Spleen (tissue), 11 donors: Measurements from ENCODE around the gene SLC2A4. TPM values are rescaled to one million over a fixed set of nuclear protein-coding genes. Genes with fewer than 3 reads are reported as not detected.

Source experiments
- DNase-seq: peaks from one replicate; pipeline ENCODE4 v3.0.0-alpha.2; 2020
- H3K27ac ChIP-seq, 8 donors: fragments of 200-600 bp; sonication (generic) in 7 of 8; 1 replicate in 4 of 8; 2 replicates in 4 of 8; pipeline versions ENCODE4 v1.5.0 to v1.8.0; 2016 to 2021; ENCODE audit warnings: inconsistent platforms in 4 of 8, mild to moderate bottlenecking in 4 of 8, moderate library complexity in 1 of 8
- H3K27me3 ChIP-seq, 7 donors: fragments of 200-600 bp; sonication (generic) in 6 of 7; replicated peaks in 1 of 7; 1 replicate in 4 of 7; 2 replicates in 3 of 7; pipeline versions ENCODE4 v1.5.0 to v1.8.0; 2016 to 2021; ENCODE audit warnings: inconsistent platforms in 3 of 7, mild to moderate bottlenecking in 1 of 7
- H3K36me3 ChIP-seq, 6 donors: fragments of 200-600 bp; sonication (generic) in 5 of 6; 1 replicate in 4 of 6; 2 replicates in 2 of 6; pipeline versions ENCODE4 v1.5.0 to v1.8.0; 2016 to 2021; ENCODE audit warnings: inconsistent platforms in 2 of 6
- H3K4me1 ChIP-seq, 6 donors: fragments of 200-600 bp; sonication (generic) in 5 of 6; 1 replicate in 3 of 6; 2 replicates in 3 of 6; pipeline versions ENCODE4 v1.5.0 to v1.8.0; 2016 to 2021; ENCODE audit warnings: inconsistent platforms in 3 of 6
- H3K4me3 ChIP-seq, 8 donors: fragments of 200-600 bp; sonication (generic) in 7 of 8; 1 replicate in 4 of 8; 2 replicates in 4 of 8; pipeline versions ENCODE4 v1.5.0 to v1.8.0; 2016 to 2021; ENCODE audit warnings: inconsistent platforms in 4 of 8, mild to moderate bottlenecking in 4 of 8, moderate library complexity in 2 of 8
- H3K9me3 ChIP-seq, 8 donors: fragments of 200-600 bp; sonication (generic) in 7 of 8; 1 replicate in 4 of 8; 2 replicates in 4 of 8; pipeline versions ENCODE4 v1.5.0 to v1.8.0; 2016 to 2021; ENCODE audit warnings: inconsistent platforms in 4 of 8
- POLR2A ChIP-seq, 3 donors: fragments of 450-650 bp; IDR thresholded peaks; one replicate each; pipeline ENCODE4 v1.5.1; 2017; ENCODE audit warnings: antibody characterized with exemption in 3 of 3, mild to moderate bottlenecking in 1 of 3
- POLR2AphosphoS5 ChIP-seq, 3 donors: sonication (generic); formaldehyde crosslinking; IDR thresholded peaks; one replicate each; pipeline ENCODE4 v1.5.1; 2017; ENCODE audit warnings: antibody characterized with exemption in 3 of 3
- WGBS, 5 donors: extraction: QIAGEN DNeasy Blood & Tissue Kit in 3 of 5; methylation state at CpG; one replicate each; pipeline versions ENCODE4 v1.1.5 to v1.1.7; 2013 to 2018; 5-methylcytosine and 5-hydroxymethylcytosine counted together
- intact Hi-C: fragments of 100-400 bp; cut with DNase I; formaldehyde crosslinking; loops from one replicate; pipeline ENCODE4 v1.15.0; 2023; ENCODE audit warnings: low total_unique reads
- polyA plus RNA-seq, 3 donors: library from polyadenylated mRNA; stranded (reverse); fragments of 200-250 nt; gene quantifications; one replicate each; pipeline ENCODE4 v1.2.1, GENCODE V29; 2013
- total RNA-seq, 7 donors: library from RNA; depleted of rRNA in 3 of 7; stranded (reverse); fragments of >200 nt in 3 of 7; fragmentation: NEBNext Ultra II Directional in 4 of 7; extraction: Animal tissue kit (Norgen Biotek cat#: 25700) in 4 of 7; gene quantifications; one replicate each; pipeline versions ENCODE4 v1.1.0 to v1.2.1, GENCODE V29; 2016 to 2021
- TF ChIP-seq, protein P1 (sequence below), 11 experiments: fragments of 200-600 bp in 7 of 11; fragments of 450-650 bp in 4 of 11; sonication (generic) in 4 of 11; IDR thresholded peaks in 8 of 11; conservative IDR thresholded peaks in 3 of 11; 1 replicate in 7 of 11; 2 replicates in 4 of 11; pipeline versions ENCODE4 v1.4.0 to v1.8.0; 2016 to 2021; ENCODE audit warnings: antibody characterized with exemption in 11 of 11, inconsistent platforms in 4 of 11, mild to moderate bottlenecking in 1 of 11
- donor health status: healthy with polysubstance abuse.
- donor health status: DM: no; HTN: no; CAD: no; lungs with moderate emphysema.
- donor health status: DM: no; HTN: no; CAD: no.
- donor health status: Bipolar disorder and iron deficiency.
- donor health status: healthy.
- donor health status: DM: no; HTN: no; CAD: no.
- donor health status: DM: yes; HTN: yes; CAD: no.

Gene SLC2A4
- total and polyA plus RNA-seq, 10 donors = 0.07 to 1.6 (median 0.49) TPM

DNA sequence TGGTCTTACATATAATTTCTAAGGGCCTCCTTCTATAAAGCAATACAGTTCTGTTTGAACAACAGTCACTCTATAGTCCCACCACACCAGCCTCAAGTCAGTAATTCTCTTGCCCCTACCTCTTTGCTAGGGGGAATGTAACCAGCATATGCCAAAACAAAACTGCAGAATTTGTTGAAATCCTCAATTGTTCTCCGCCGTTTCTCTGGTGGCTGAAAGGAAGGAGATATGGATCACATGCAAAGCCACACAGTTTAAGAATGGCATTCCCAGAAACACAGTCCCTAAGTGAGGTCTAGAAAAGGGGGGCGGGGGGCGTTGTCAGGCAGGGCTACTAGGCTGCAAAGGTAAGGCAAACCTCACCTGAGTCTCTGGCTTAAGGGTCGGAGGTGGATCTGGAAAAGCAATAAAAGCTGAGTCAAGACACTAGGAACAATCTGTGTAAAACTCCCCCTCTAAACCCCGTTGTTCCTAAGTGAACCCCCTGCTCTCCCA, 44.2 kb upstream of the SLC2A4 start:
- no peak for DNase-seq
- intact Hi-C loops = no loop called here
- WGBS, 5 donors = 25 to 39% (median 28%) methylated on average over 4 to 6 of the region's 6 CpGs
- Histone ChIP-seq H3K9me3 (no peaks in the 10 kb centered on the region), H3K27me3 (no peaks in the 10 kb centered on the region), H3K36me3 (peaks cover 0 to 42% (median 30%) of the 10 kb centered on the region in 6 donors), H3K4me3 (peak overlapping the region; percentile 88 to 99 (median 96)), H3K4me1 (peaks cover 31 to 76% (median 67%) of the 10 kb centered on the region in 6 donors), H3K27ac (peak overlapping the region; percentile 63 to 99 (median 96))
- TF ChIP-seq POLR2A (IDR thresholded peaks at IDR 0.05) (no peak), POLR2AphosphoS5 (IDR thresholded peaks at IDR 0.05) (no peak)
- TF ChIP-seq, protein P1, sequence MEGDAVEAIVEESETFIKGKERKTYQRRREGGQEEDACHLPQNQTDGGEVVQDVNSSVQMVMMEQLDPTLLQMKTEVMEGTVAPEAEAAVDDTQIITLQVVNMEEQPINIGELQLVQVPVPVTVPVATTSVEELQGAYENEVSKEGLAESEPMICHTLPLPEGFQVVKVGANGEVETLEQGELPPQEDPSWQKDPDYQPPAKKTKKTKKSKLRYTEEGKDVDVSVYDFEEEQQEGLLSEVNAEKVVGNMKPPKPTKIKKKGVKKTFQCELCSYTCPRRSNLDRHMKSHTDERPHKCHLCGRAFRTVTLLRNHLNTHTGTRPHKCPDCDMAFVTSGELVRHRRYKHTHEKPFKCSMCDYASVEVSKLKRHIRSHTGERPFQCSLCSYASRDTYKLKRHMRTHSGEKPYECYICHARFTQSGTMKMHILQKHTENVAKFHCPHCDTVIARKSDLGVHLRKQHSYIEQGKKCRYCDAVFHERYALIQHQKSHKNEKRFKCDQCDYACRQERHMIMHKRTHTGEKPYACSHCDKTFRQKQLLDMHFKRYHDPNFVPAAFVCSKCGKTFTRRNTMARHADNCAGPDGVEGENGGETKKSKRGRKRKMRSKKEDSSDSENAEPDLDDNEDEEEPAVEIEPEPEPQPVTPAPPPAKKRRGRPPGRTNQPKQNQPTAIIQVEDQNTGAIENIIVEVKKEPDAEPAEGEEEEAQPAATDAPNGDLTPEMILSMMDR (IDR thresholded peaks at IDR 0.05 in 8 of 11, conservative IDR thresholded peaks at IDR 0.05 in 3 of 11) = no peak

DNA sequence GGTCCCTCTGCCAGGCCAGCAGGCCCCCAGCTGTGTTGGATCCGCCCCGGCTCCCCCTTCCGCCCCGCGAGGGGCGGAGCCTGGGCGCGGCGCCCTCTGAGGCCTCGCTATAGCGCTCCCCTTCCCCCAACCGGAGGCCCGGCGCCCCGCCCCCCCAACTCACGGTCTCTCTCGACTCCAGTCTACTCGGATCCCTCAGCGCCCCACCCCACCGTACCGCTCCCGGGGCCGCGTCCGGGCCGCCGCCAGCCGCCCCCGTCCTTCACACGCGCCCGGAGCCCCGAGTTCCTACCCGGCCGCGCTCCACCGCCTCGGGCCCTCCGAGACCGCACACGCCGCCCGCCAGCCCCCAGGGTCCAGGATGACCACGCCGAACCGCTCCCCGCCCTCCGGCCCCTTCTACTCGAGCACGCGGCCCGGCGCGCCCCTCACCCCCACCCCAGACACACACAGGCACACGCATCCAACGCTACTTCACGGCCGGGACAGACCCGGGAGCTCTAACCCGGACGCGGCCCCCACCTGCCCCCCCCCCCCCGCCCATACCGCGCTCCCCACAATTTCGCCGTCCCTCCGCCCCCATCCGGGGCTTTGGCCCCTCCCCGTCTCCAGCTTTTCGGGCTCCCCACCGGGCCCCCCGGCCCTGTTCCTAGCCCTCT, 43.6 kb upstream of the SLC2A4 start:
- peak overlapping the region; percentile 88 to 99 (median 96) for H3K4me3 ChIP-seq
- no peaks in the 10 kb centered on the region for H3K27me3 ChIP-seq
- H3K4me1 ChIP-seq = peaks cover 31 to 70% (median 63%) of the 10 kb centered on the region in 6 donors
- peak; percentile 97 for DNase-seq
- TF ChIP-seq, protein P1 (IDR thresholded peaks at IDR 0.05 in 8 of 11, conservative IDR thresholded peaks at IDR 0.05 in 3 of 11) = no peak
- TF ChIP-seq POLR2AphosphoS5 (IDR thresholded peaks at IDR 0.05) = peak; percentile 16 to 69 (median 46)
- H3K36me3 ChIP-seq = peaks cover 0 to 42% (median 30%) of the 10 kb centered on the region in 6 donors
- intact Hi-C loops = no loop called here
- no peaks in the 10 kb centered on the region for H3K9me3 ChIP-seq
- WGBS, 5 donors = 1 to 2% (median 1%) methylated on average over 16 to 71 of the region's 73 CpGs
- peak overlapping the region; percentile 63 to 99 (median 96) for H3K27ac ChIP-seq

DNA sequence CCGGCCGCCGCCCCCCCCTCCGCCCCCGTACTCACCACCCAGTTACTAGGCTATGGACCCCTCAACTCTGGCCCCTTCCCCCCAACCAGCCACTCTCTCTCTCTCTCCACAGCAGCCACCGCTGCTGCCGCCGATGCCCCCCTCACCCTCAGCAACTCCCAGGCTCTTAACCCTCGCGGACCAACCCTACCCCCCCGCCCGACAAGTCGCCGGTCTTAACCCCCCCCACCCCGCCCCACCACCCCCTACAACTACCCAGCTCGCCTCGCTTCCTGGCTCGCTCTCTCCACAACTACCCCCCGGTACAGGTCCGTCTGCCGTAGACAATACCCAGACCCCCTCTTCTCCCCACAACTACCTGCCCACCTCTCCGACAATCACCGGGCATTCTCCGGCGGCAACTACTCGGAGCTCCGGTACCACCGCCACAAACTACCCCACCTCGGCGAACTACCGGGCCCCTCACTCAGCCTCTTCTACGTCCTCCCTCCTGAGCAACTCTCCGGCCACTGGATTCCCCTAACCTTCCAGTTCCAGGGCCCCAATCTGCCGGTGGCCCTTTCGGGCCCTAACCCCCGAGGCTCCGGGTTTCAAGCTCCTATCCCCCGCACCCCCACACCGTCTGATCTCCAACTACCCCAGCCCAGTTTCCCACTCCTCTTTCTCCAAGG, 43.0 kb upstream of the SLC2A4 start:
- peaks cover 0 to 43% (median 30%) of the 10 kb centered on the region in 6 donors for H3K36me3 ChIP-seq
- WGBS, 5 donors = 1 to 2% (median 2%) methylated on average over 35 to 39 of the region's 39 CpGs
- H3K27me3 ChIP-seq = no peaks in the 10 kb centered on the region
- DNase-seq = no peak
- peaks cover 34 to 70% (median 63%) of the 10 kb centered on the region in 6 donors for H3K4me1 ChIP-seq
- intact Hi-C loops = no loop called here
- TF ChIP-seq POLR2A (IDR thresholded peaks at IDR 0.05) (no peak), POLR2AphosphoS5 (IDR thresholded peaks at IDR 0.05) (no peak)
- TF ChIP-seq, protein P1 (IDR thresholded peaks at IDR 0.05 in 8 of 11, conservative IDR thresholded peaks at IDR 0.05 in 3 of 11) = no peak
- peak overlapping the region; percentile 88 to 99 (median 96) for H3K4me3 ChIP-seq
- no peaks in the 10 kb centered on the region for H3K9me3 ChIP-seq
- peak overlapping the region; percentile 88 to 99 (median 96) for H3K27ac ChIP-seq
